ENCODE measurements around the gene WFDC8.
A peak's percentile ranks its signal among the peaks of the same experiment; 100 is the strongest.

WFDC8 gene

DNA sequence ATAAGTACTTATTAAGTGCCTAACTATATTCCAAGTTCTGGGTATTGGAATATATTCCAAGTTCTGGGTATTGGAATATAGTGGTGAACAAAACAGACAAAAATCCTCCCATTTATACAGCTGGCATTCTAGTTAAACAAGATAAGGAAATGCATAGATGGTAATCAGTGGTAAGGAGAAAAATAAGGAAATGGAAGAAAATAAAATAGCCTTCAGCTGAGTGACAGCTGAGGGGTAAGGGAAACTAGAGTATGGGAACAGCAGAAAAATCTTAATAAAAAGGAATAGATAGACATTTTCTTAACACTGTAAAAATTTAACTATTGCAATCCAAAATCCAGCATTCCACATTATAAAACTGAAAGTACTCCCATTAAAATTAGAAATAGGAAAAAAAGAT is 33.2 kb upstream of the WFDC8 start:
- Histone ChIP-seq H3K18ac (ENCODE audit: low read length) (no peak overlapping the region), H3K4me1 (ENCODE audit: control insufficient read depth in 1 of 2, insufficient read depth in 2 of 2, low read length in 2 of 2) (peaks cover 0 to 4% of the 10 kb centered on the region in 2 experiments), H3K4ac (ENCODE audit: low read depth, low read length) (no peak overlapping the region), H3K4me2 (ENCODE audit: low read length) (no peak overlapping the region), H3K4me3 (ENCODE audit: low read depth, low read length) (no peak overlapping the region), H3K23ac (ENCODE audit: low read length) (no peak overlapping the region), H4K8ac (ENCODE audit: low read depth, low read length) (no peak overlapping the region), H3K9me3 (ENCODE audit: insufficient read depth, low read depth, low read length) (no peaks in the 10 kb centered on the region), H3K27me3 (ENCODE audit: insufficient read depth, low read length) (no peaks in the 10 kb centered on the region), H3K14ac (ENCODE audit: low read length) (no peak overlapping the region), H2BK5ac (ENCODE audit: low read depth, low read length, poor library complexity) (no peak overlapping the region), H3K27ac (ENCODE audit: low read depth, low read length) (no peak overlapping the region), H3K9ac (ENCODE audit: low read length) (no peak overlapping the region), H3K79me2 (ENCODE audit: control insufficient read depth, insufficient read depth, low read length, poor library complexity) (no peaks in the 10 kb centered on the region), H2BK12ac (ENCODE audit: low read length) (no peak overlapping the region), H2AK5ac (ENCODE audit: low read length) (no peak overlapping the region), H4K91ac (ENCODE audit: low read depth, low read length) (no peak overlapping the region), H2AFZ (ENCODE audit: insufficient read depth, low read length, poor library complexity) (no peak overlapping the region), H4K12ac (ENCODE audit: low read depth, low read length) (no peak overlapping the region), H3K79me1 (ENCODE audit: low read length) (no peaks in the 10 kb centered on the region), H2BK120ac (ENCODE audit: insufficient read depth, low read length, poor library complexity) (no peak overlapping the region), H3K36me3 (ENCODE audit: control insufficient read depth in 1 of 2, insufficient read depth in 2 of 2, low read length in 2 of 2) (no peaks in the 10 kb centered on the region)
- DNase-seq: peak in 1 of 2 donors; percentile 0

GRCh38 chr20:45611054-45611453 is 32.0 kb upstream of the WFDC8 start:
- Histone ChIP-seq H3K27ac (ENCODE audit: low read depth, low read length) (no peak overlapping the region), H4K12ac (ENCODE audit: low read depth, low read length) (no peak overlapping the region), H3K4me1 (ENCODE audit: control insufficient read depth in 1 of 2, insufficient read depth in 2 of 2, low read length in 2 of 2) (peaks cover 0 to 4% of the 10 kb centered on the region in 2 experiments), H2BK12ac (ENCODE audit: low read length) (no peak overlapping the region), H3K79me2 (ENCODE audit: control insufficient read depth, insufficient read depth, low read length, poor library complexity) (no peaks in the 10 kb centered on the region), H3K9me3 (ENCODE audit: insufficient read depth, low read depth, low read length) (no peaks in the 10 kb centered on the region), H3K27me3 (ENCODE audit: insufficient read depth, low read length) (no peaks in the 10 kb centered on the region), H3K79me1 (ENCODE audit: low read length) (no peaks in the 10 kb centered on the region), H3K23ac (ENCODE audit: low read length) (no peak overlapping the region), H3K36me3 (ENCODE audit: control insufficient read depth in 1 of 2, insufficient read depth in 2 of 2, low read length in 2 of 2) (no peaks in the 10 kb centered on the region), H4K8ac (ENCODE audit: low read depth, low read length) (no peak overlapping the region), H3K4me3 (ENCODE audit: low read depth, low read length) (no peak overlapping the region), H2AFZ (ENCODE audit: insufficient read depth, low read length, poor library complexity) (no peak overlapping the region), H2BK5ac (ENCODE audit: low read depth, low read length, poor library complexity) (no peak overlapping the region), H3K14ac (ENCODE audit: low read length) (no peak overlapping the region), H3K9ac (ENCODE audit: low read length) (no peak overlapping the region), H3K4me2 (ENCODE audit: low read length) (no peak overlapping the region), H4K91ac (ENCODE audit: low read depth, low read length) (no peak overlapping the region), H2AK5ac (ENCODE audit: low read length) (no peak overlapping the region), H3K4ac (ENCODE audit: low read depth, low read length) (no peak overlapping the region), H3K18ac (ENCODE audit: low read length) (no peak overlapping the region), H2BK120ac (ENCODE audit: insufficient read depth, low read length, poor library complexity) (no peak overlapping the region)
- DNase-seq: no peak
- no CpG with 5 or more reads among the region's 4 CpGs for WGBS (ENCODE audit: extremely low coverage, insufficient coverage, insufficient read length)

DNA sequence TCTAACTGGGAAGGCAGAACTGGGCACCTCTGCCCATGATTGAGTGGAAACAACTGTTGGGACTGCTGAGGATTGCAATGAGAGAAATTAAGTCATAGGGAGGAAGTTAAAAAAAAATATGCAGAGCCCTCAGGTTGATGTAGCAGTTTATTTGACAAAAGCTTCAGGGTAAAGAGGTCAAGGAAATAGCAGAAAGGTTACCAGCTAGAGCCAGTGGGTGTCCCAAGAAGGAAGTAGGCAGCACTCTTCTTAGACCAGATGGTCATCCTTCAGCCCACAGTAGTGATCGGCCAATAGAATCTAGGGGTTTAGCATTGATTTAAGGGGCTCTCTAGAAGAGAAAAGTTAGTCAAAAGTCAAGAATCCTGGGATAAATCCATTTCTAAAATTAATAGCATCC is 28.7 kb upstream of the WFDC8 start:
- Histone ChIP-seq H4K8ac (ENCODE audit: low read depth, low read length) (no peak overlapping the region), H3K79me2 (ENCODE audit: control insufficient read depth, insufficient read depth, low read length, poor library complexity) (no peaks in the 10 kb centered on the region), H2BK12ac (ENCODE audit: low read length) (no peak overlapping the region), H3K9ac (ENCODE audit: low read length) (no peak overlapping the region), H3K27me3 (ENCODE audit: insufficient read depth, low read length) (no peaks in the 10 kb centered on the region), H2AFZ (ENCODE audit: insufficient read depth, low read length, poor library complexity) (no peak overlapping the region), H3K23ac (ENCODE audit: low read length) (no peak overlapping the region), H3K4me3 (ENCODE audit: low read depth, low read length) (no peak overlapping the region), H3K27ac (ENCODE audit: low read depth, low read length) (no peak overlapping the region), H3K18ac (ENCODE audit: low read length) (no peak overlapping the region), H3K4ac (ENCODE audit: low read depth, low read length) (no peak overlapping the region), H4K12ac (ENCODE audit: low read depth, low read length) (no peak overlapping the region), H3K79me1 (ENCODE audit: low read length) (no peaks in the 10 kb centered on the region), H3K4me2 (ENCODE audit: low read length) (no peak overlapping the region), H2BK120ac (ENCODE audit: insufficient read depth, low read length, poor library complexity) (no peak overlapping the region), H3K36me3 (ENCODE audit: control insufficient read depth in 1 of 2, insufficient read depth in 2 of 2, low read length in 2 of 2) (no peaks in the 10 kb centered on the region), H3K9me3 (ENCODE audit: insufficient read depth, low read depth, low read length) (no peaks in the 10 kb centered on the region), H3K4me1 (ENCODE audit: control insufficient read depth in 1 of 2, insufficient read depth in 2 of 2, low read length in 2 of 2) (peaks cover 0 to 4% of the 10 kb centered on the region in 2 experiments), H4K91ac (ENCODE audit: low read depth, low read length) (no peak overlapping the region), H3K14ac (ENCODE audit: low read length) (no peak overlapping the region), H2BK5ac (ENCODE audit: low read depth, low read length, poor library complexity) (no peak overlapping the region), H2AK5ac (ENCODE audit: low read length) (no peak overlapping the region)
- WGBS (ENCODE audit: extremely low coverage, insufficient coverage, insufficient read length): no CpG with 5 or more reads among the region's 1 CpG
- no peak for DNase-seq

DNA sequence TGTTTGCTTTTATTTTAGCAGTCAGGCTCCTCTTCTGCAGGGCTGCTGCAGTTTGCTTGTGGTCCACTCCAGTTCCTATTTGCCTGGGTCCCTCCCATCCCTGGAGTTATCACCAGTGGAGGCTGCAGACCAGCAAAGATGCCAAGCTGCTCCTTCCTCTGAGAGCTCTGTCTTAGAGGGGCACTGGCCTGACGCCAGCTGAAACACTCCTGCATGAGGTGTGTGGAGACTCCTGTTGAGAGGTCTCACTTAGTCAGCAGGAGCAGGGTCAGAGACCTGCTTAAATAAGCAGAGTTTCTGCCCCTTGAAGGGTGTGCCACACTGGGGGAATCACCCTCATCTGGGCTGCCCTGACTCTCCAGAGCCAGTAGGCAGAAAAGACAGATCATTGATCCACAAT is 16.2 kb upstream of the WFDC8 start:
- H2BK5ac ChIP-seq (ENCODE audit: low read depth, low read length, poor library complexity): no peak overlapping the region
- no peak overlapping the region for H3K18ac ChIP-seq (ENCODE audit: low read length)
- peaks cover 2% of the 10 kb centered on the region for H3K9me3 ChIP-seq (ENCODE audit: insufficient read depth, low read depth, low read length)
- no peaks in the 10 kb centered on the region for H3K27me3 ChIP-seq (ENCODE audit: insufficient read depth, low read length)
- no peak overlapping the region for H2BK120ac ChIP-seq (ENCODE audit: insufficient read depth, low read length, poor library complexity)
- no peak overlapping the region for H3K23ac ChIP-seq (ENCODE audit: low read length)
- H3K4ac ChIP-seq (ENCODE audit: low read depth, low read length): no peak overlapping the region
- H3K36me3 ChIP-seq (ENCODE audit: control insufficient read depth in 1 of 2, insufficient read depth in 2 of 2, low read length in 2 of 2): no peaks in the 10 kb centered on the region
- no peak overlapping the region for H3K4me2 ChIP-seq (ENCODE audit: low read length)
- no CpG with 5 or more reads among the region's 1 CpG for WGBS (ENCODE audit: extremely low coverage, insufficient coverage, insufficient read length)
- no peak overlapping the region for H3K27ac ChIP-seq (ENCODE audit: low read depth, low read length)
- no peak overlapping the region for H3K14ac ChIP-seq (ENCODE audit: low read length)
- no peak overlapping the region for H4K8ac ChIP-seq (ENCODE audit: low read depth, low read length)
- no peak overlapping the region for H3K4me3 ChIP-seq (ENCODE audit: low read depth, low read length)
- no peaks in the 10 kb centered on the region for H3K79me1 ChIP-seq (ENCODE audit: low read length)
- H4K91ac ChIP-seq (ENCODE audit: low read depth, low read length): no peak overlapping the region
- H2BK12ac ChIP-seq (ENCODE audit: low read length): no peak overlapping the region
- DNase-seq: no peak
- H3K4me1 ChIP-seq (ENCODE audit: control insufficient read depth in 1 of 2, insufficient read depth in 2 of 2, low read length in 2 of 2): no peaks in the 10 kb centered on the region
- no peak overlapping the region for H2AK5ac ChIP-seq (ENCODE audit: low read length)
- no peak overlapping the region for H4K12ac ChIP-seq (ENCODE audit: low read depth, low read length)
- no peaks in the 10 kb centered on the region for H3K79me2 ChIP-seq (ENCODE audit: control insufficient read depth, insufficient read depth, low read length, poor library complexity)
- H2AFZ ChIP-seq (ENCODE audit: insufficient read depth, low read length, poor library complexity): no peak overlapping the region
- H3K9ac ChIP-seq (ENCODE audit: low read length): no peak overlapping the region

Measured in trophoblast cell (in vitro differentiated cells and primary cell).